Activated naive CD4-positive, alpha-beta T cell treated with anti-CD3 and anti-CD28 coated beads, Interleukin-2, amount 50 U/mL, for 16 hours (primary cell): ENCODE data around the gene FLT3.
"Not testable (repeated sequence)": the region's sequence is repeated elsewhere in the genome, so short reads cannot be mapped to it uniquely, and the experiment has no call there.

Experiments
- DNase-seq: peaks from one replicate; pipeline ENCODE4 v3.0.0-alpha.2; 2020

Gene FLT3

DNA sequence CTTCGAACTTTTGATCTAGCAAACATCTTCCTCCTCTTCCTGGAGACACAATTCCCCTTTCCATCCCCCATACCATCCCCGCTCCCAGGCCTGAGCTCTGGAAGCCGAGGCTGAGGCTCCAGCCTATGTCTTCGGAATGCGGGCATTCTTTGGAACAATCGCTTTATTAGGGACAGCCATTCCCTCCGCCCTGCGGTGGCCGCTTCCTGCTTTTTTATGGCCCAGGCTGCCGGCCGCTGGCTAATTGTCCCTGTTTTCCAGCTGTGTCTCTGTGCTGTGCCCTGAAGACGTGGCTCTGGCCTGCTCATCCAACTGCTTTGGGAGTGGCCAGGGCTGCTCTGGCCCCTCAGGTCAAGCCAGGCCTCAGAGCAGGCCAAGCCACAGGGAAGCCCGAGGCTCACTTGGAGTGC lies 129.1 kb downstream of the FLT3 start:
- DNase-seq = no peak

DNA sequence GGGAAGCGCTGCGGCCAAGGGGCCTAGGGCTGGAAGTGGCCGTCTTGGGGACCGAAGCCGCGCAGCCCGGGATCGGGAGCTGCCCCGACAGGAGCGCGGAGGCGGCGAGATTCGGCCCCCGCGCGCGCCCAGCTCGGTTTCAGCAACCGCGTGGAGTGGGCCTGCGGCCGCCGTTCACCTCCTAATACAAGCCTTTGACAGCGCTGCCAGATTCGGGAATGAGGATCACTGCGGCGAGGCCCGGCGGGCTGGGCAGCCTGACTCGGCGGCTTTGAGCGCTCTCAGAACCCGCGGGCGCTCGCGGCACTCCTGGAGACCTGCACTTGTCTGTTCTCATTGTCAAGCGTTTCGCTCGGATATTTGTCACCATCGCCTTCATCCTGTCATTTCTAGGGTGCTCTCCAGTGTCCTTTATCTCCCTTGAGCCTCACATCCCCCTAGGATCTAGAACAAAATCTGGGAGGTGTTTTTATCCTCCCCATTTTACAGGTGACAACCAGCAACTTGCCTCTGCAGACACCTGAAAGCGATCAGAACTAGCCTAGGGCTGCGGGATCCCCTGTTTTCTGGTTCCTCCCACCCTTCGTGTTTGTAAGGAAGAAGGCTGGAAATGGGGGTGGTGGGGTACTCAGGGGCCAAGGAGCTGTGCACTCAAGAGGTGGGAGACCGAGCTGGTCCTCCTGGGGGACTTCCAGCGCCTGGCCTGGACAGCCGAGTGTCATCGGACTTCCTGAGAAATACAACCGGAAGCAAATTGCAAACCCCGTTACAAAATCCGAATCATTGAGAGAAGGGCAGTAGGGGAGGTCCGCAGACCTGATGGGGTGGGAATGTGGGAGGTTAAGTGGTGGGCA lies 129.8 kb downstream of the FLT3 start:
- no peak for DNase-seq

DNA sequence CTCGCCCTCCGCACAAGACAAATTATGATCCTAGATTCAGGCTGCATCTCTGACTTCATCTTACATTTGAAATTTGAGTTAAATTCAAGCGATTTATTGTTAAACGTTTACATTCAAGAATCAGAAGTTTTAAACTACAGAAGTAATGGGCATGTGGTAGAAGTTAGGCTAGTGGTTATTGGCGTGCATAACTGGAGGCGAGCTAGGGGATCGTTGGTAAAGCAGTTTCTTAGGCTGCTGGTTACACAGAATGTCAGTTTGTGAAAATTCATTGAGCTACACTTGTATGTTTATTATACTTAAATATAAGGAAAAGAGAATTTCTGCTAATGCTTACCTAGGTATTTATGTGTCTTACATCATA lies 130.5 kb downstream of the FLT3 start:
- no peak for DNase-seq

DNA sequence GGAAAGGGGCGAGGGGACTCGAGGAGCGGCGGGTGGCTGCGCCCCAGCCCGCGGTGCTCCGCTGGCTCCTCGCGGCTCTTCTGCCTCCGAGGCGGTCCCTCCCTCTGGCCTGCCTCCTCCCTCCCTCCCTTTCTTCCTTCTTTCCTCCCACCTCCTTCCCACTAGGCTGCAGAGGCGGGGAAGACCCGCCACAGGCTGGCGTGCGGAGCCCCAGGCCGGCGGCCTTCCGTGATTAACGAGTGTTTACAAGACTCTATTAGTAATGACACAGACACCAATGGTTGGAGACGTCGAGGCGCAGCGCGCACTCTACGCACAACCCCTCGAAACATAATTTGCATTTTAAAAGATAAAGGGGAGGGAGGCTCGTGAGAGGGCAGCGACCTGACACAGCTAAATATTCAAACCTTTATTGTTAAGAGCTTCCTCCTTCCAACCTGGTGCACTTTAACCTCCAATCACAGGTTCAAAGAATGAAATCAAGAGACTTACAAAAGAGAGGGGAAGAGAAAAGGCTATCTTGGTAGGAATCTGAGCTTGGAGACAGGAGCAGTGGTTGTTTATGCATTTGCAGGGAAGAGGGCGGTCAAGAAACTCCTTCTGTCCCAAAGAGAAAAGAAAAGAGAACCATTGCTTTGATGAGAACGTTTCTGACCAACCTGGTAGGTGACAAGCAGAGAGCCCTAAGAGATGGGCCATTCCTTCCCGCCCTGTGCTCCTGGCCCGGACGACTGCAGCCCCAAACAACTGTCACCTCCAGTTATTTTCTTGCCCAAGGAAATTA lies 131.1 kb downstream of the FLT3 start, which contains the start of gene CDX2:
TSS of gene CDX2 (minus strand) at position 234 of the 784 bp plus-strand sequence. CDS start 309 bp downstream, outside the sequence.
- DNase-seq = no peak

DNA sequence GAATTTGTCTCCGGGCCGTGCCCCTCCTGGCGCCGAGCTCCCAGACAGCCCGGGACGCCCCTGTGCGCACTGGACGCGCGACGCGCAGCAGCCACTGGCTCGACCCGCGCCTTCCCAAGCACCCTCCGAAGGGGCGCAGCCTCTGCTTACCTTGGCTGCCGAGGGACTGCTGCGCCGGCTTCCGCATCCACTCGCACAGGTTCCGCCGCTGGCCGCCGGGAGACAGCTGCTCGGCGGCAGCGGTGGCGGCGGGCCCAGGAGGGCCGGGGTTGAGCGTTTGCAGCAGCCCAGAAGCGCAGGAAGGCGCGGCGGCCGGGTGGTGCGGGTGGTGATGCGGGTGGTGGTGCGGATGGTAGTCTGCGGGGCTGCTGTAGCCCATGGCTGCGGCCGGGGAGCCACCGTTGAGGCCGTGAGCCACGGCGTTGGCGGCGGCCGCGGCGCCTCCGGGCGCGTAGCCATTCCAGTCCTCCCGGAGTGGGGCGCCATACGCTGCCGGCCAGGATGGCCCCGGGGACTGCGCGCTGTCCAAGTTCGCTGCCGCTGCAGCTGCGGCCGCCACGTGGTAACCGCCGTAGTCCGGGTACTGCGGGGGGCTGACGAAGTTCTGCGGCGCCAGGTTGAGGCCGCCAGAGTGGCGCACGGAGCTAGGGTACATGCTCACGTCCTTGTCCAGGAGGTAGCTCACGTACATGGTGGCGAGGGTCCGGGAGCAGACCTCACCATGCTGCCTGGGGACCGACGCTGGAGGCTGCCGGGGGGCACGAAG lies 131.9 kb downstream of the FLT3 start:
- no peak for DNase-seq

DNA sequence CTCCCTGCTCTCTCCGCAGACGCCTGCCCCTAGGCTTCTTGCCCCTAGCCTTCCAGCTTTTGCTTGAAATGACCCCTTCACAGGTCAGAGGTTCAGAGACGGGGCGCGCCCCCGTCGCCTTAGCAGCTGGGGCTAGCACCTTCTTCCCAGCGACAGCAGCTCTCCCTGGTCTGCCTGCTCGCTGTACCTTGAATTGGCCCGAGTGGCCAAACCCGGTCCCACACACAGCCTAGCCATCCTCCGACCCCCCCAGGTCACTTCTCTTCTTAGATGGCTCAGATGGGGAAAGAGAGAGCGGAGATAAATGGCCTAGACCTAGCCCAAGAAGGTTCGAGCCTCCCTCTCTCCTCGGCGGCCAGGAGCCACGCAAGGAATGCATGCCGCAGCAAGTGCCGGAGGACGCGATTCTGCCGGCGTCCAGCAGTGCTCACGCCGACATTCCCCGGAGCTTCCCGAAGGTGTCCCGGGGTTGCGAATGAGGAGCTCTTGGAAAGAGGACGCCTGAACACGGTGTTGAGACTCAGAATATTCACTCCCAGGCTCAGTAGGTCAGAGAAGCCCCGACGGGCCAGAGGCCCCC lies 132.6 kb downstream of the FLT3 start:
- no peak for DNase-seq

DNA sequence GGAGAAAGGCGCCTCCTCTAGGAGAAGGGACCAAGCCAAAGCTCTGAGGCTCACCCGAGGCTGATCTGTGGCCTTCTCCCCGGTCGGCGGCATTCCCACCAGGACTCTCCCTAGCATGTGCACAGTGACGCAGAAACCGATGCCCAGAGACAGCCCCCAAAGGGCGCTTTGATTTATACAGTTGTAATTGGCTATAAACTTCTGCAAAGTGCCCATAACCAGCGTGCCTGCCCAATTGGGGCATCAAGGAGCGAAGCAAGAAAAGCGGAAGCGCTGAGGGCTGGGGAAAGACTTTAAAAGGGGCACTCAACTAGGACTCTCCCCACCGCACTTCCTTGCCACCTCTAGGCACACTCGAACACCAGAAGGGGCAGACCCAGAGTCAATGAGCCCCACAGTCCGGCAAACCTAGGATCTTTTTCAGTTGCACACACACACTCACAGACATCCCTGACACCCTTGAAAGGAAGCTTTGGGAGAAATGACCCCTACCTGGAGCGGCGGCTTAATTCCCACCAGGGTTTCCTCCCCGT lies 133.1 kb downstream of the FLT3 start:
- no peak for DNase-seq

DNA sequence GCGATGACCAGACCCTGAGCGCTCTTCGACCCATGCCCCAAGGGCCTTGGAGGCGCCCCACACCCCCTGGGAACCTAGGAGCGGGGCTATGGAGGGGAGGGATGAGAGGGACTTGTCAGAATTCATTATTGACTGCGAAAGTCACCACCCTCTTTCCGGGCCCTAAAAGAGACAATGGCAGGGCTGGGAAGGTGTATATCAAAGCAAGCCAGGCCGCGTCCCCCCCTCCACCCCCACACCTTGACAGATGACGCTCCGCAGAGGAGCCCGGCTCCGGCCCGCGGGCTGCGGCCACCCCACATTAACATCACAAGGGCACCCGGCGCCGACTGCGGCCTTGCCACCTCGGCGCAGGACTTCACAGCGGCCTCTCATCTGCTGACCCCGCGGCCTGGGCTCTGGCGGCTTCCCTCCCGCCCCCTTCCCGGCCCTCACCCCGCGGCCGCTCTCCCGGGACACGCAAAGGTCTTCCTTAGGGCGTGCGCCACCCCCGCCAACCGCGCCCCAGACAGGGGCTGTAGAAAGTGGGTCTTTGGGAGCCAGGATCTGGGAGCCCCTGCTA lies 133.7 kb downstream of the FLT3 start:
- DNase-seq = no peak

DNA sequence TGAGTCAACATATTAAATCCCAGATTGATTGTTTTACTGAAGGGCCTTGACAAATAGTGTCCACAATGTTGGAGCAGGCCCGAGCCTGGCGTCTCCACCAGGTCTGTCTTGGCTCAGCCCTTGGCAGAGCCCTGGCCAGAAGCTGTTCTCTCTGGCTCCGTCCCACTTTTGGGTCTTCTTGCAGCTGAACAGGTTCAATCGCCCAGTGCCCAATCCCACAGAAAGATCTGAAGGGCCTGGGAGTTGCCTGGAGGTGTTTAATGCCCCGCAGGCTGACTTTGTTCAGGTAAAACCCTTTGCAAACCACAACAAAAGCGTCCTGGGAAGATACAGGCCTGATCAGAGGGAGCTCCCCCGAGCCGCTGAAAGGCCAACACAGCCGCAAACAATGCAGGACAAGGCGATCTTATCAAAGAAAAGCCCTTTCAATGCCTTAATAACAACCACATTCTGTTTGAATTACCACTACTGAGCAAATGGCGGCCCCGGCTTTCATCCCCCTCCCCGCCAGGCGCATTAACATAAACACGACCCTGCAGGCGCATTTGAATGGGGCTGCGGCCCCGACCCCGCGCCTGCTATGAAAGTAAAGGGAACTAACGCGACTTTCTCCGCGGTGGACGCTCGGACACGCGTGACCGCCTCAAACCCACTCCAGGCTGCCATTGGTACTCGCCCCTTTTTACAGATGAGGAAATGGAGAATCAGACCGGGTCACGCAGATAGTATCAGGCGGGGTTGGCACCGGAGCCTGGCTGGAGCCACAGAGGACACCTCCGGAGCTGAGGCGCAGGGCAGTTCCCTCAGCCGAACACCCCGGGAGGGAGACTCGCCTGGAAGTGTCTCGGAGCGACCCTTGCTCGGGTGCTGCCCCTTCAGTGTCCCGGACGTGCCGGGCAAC lies 134.4 kb downstream of the FLT3 start:
- DNase-seq = no peak

DNA sequence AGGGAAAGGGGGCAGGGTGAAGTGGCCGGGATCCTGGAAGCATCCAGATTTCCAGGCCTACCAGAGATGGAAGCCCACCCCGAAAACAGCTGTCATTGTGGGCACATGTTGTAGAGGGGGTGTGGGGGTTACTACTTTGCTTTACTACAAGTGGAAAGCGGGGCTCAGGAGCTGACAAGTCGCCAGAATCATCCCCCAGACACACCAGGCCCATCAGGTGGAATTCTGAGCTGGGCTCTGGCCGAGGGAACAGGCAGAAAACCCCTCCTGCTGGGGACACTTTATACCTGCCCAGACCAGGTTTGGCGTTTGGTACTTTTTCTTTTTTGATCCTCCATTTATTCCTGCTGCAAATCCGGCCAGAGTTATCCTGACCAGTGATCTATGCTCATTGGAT lies 135.0 kb downstream of the FLT3 start:
- no peak for DNase-seq

DNA sequence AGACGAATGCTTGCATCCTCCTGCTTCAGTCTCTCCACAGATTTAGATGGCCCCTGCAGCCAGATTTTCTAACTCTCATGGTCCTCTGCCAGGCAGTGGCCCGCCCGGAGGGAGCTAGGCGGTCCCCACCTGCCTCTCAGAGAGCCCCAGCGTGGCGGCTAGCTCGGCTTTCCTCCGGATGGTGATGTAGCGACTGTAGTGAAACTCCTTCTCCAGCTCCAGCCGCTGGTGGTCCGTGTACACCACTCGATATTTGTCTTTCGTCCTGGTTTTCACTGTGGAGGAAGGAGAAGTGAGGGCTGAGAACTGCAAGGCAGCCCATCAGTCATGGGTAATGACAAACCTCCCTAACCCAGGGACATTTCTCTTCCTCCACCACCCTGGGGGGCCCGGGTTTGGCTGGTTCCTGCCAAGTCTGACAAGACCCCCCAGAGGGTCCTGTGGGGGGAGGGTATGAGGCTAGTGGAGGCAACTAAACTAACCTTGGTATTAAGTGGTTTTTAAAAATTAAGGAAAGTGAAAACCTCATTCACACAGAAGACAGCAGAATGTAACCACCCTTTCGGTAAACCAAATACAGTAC lies 135.5 kb downstream of the FLT3 start:
- no peak for DNase-seq

DNA sequence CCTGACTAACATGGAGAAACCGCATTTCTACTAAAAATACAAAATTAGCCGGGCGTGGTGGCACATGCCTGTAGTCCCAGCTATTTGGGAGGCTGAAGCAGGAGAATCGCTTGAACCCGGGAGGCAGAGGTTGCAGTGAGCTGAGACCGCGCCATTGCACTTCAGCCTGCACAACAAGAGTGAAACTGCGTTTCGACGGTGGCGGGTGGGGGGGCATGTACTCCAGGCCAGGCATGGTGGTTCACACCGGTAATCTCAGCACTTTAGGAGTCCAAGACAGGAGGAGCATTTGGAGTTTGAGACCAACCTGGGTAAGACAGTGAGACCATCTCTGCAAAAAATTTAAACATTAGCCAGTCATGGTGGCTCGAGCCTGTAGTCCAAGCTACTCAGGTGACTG lies 136.2 kb downstream of the FLT3 start:
- DNase-seq = not testable (repeated sequence)

DNA sequence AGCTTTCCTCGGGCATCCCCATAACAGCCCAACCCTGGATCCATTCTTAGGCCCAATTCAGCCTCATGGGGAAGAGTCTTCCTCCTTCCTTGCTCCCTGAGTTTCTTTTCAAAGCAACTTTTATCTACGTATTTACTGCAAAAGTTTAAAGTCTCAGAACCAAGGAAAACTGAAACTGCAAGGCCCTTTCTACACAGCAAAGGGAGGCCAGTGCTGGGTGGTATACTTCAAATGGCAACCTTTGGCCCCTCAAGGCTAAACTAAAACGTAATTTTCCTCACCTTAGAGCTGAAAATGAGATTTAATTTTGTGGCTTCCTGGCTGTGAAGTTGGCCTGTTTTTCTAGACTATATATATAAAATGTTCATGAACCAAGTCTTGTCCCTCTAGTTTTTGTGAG lies 136.9 kb downstream of the FLT3 start:
- DNase-seq = no peak

DNA sequence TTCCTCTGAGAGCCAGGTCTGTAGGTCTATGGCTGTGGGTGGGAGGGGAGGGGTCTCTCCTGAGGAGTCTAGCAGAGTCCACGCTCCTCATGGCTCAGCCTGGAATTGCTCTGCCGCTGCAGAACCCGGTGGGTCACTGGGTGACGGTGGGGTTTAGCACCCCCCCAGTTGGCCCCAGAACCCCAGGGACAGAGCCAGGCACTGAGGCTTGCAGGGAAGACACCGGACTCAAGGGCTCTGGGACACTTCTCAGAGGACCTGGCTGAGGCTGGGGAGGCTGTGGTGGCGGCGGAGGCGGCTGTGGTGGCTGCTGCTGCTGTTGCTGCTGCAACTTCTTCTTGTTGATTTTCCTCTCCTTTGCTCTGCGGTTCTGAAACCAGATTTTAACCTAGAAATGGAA lies 137.4 kb downstream of the FLT3 start:
- no peak for DNase-seq

DNA sequence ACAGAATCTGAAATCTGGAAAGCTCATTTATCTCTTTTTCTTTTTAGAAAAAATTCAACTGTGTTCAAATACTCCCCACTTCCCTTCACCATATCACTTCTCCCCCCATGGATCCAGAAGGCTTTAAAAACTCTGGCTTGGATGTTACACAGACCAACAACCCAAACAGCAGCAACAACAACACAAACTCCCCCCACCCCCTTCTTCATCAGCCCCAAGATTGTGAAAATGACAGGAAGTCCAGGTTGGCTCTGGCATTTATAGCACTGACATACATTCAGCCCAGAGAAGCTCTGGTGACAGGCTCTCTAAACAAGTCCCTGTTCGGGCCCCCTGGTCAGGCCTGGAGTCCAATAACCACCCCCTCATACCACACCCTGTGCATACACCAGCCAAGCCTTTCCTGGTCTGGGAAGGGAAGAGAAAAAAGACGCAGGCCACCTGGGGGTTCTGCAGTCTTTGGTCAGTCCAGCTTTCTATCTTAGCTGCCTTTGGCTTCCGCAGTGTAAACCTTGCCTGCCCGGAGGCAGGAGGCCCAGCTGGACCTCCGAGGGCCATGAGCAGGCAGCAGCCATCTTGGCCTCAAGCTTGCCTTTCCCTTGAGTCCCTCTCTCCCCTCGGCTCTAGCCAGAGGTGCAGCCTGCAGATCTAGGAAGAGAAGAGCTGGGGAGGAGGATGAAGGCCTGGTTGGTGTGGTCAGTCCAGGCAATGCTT lies 138.1 kb downstream of the FLT3 start:
- DNase-seq = no peak

DNA sequence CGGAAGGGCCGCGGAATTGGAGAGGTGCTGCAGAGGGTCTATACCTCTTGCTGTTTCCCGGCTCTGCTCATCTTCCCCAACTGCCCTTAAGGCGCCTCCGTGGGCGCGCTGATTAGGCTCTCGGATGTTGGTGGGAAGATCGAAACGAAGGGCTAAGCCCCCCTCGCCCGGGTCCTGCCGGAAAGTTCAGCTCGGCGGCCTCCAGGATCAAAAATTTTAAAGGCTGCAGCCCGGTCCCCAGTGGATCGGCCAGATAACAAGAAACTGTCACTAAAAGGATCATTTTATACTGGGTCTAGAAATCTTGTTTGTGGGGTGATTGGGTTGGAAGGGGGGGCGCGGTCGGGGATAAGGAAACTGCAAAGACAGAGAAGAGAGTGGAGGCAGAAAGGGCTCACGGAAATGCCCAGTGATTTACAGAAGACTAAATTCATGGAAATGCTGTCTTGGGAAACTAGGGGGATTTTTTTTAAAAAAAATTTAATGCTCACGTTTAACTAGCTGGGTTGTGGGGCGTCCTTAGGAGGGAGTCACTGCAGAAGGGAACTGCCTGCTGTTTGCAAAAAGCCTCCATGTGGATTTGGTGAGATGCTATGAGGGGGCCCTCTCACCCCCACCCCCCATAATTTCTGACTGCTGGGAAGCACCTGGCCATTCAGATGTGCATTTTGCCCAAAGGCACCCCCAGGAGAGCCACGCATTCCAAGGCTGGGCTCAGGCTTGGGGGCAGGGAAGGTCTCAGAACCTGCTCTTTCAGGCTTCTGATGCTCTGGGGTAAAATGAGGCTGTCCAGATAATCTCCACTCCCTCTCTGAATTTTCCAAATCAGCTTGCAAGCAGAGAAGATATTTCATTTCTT lies 138.9 kb downstream of the FLT3 start:
- DNase-seq = no peak

DNA sequence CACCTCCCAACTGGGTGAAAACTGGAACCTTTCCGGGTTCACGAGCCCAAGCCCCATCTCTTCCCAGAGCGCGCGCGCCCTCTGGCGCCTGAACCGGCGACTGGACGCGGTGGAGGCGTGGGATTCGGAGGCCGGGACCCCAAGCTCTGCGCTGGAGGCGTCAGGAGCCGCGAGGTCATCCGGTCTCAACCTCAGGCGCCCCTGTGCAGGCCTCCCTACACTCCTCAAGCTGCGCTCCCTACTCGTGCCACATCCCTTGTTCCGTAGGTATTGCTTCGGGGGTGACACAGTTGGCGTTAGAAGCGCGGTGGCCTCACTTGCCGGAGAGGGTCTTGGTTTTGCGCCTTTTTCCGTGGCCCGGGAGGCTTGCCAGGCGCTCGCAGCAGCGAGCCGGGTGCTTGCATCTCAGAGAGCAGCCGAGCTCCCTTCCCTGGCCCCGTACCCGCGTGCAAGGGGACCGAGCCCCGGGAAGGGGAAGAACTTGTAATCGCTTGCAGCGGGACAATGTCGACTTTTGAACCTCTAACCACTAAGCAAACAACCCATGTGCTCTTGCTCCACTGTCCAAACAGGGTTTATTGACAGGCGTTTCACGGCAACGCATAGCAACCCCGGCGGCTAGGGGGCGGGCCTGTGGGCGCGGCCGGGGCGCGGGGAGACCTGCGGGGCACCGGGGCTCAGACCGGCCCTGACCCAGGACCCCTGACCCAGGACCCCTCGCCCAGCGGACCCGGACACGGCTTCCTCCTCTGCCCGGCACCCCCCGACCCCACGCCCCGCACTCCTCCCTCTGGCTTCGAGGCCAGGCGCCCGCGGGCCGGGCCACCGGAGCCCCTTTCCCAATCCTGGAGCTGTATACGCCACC lies 139.8 kb downstream of the FLT3 start:
- no peak for DNase-seq

DNA sequence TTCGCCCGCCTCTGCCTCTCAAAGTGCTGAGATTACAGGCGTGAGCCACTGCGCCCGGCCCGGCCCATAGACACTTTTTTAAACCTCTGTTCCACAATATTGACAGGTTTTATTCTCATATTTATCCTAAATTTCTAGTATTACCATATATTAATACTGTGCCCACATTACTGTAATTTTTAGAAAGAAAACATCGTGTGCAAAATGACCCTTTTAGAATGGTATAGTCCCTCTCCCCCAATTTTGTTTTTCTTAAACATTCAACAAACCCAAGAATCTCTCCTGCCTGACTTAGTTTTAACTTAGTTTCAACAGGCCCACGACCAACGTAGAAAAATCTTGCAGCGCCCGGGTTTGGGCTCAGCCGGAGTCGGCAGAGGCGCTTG lies 140.4 kb downstream of the FLT3 start:
- DNase-seq = no peak
